ENCODE measurements around the gene SPRR5. TPM values are rescaled to one million over a fixed set of nuclear protein-coding genes. Genes with fewer than 3 reads are reported as not detected.

The SPRR5 gene
- total RNA-seq, 1 donor from 2014 or later, result not detected

DNA sequence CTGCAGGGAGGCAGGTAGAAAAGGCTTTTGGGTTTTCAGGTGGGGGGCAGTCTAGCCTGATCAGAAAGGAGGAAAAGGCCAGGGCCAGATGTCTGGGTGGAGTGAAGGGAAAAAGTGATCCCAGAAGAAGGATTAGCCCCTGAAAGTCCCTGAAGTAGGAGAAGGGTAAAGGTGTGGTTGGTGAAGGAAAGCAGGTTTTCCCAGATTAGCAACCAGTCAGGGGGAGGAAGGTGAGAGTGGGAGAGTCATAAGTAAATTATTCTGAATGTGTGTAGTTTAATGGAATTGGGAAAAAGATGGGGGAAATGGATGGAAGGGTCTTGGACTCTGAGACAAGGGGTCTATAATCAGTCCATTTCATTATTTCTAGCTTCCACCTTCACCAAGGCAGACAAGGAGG lies 36.2 kb downstream of the SPRR5 start:
- no peaks in the 10 kb centered on the region for H3K9me3 ChIP-seq (ENCODE audit: insufficient read depth, low read depth, low read length)
- Mint-ChIP-seq H3K27me3 (ENCODE audit: low read depth, unreplicated experiment) (peaks cover 50% of the 10 kb centered on the region), H3K4me1 (ENCODE audit: low read depth, unreplicated experiment) (no peaks in the 10 kb centered on the region), H3K4me3 (ENCODE audit: unreplicated experiment) (no peak overlapping the region), H3K9me3 (ENCODE audit: unreplicated experiment) (peaks cover 6% of the 10 kb centered on the region), H3K27ac (ENCODE audit: unreplicated experiment) (no peak overlapping the region), H3K36me3 (ENCODE audit: low read depth, unreplicated experiment) (no peaks in the 10 kb centered on the region)
- no peaks in the 10 kb centered on the region for H3K79me2 ChIP-seq (ENCODE audit: insufficient read depth, low read length)
- H3K36me3 ChIP-seq (ENCODE audit: insufficient read depth, low read length), result no peaks in the 10 kb centered on the region
- FAIRE-seq (no peak), DNase-seq (ENCODE audit: low read depth) (no peak)
- H2AFZ ChIP-seq (ENCODE audit: low read depth, low read length), result no peak overlapping the region
- no peak overlapping the region for H3K27ac ChIP-seq (ENCODE audit: low read depth, low read length)
- no peak overlapping the region for H3K4me3 ChIP-seq (ENCODE audit: insufficient read depth, low read depth, low read length)
- no peaks in the 10 kb centered on the region for H4K20me1 ChIP-seq (ENCODE audit: insufficient read depth, low read length)
- H3K27me3 ChIP-seq (ENCODE audit: insufficient read depth, low read length), result no peaks in the 10 kb centered on the region
- H3K4me2 ChIP-seq (ENCODE audit: low read length), result no peak overlapping the region
- TF ChIP-seq EZH2 (IDR thresholded peaks at IDR 0.05; ENCODE audit: insufficient read depth, low read length) (no peak), CTCF (IDR thresholded peaks at IDR 0.05; ENCODE audit: insufficient read depth, low read depth, low read length) (no peak)
- no peaks in the 10 kb centered on the region for H3K4me1 ChIP-seq (ENCODE audit: insufficient read depth, low read length)
- H3K9ac ChIP-seq (ENCODE audit: low read length), result no peak overlapping the region

GRCh38 chr1:152983743-152984142 lies 36.7 kb downstream of the SPRR5 start, which contains the start of gene SPRR1A:
Gene SPRR1A, plus strand, starts transcription at chr1:152984081. Its CDS starts 1,150 bp downstream, at chr1:152985231.
- no peak for FAIRE-seq
- no peak for TF ChIP-seq EZH2 (IDR thresholded peaks at IDR 0.05; ENCODE audit: insufficient read depth, low read length)
- TF ChIP-seq CTCF (IDR thresholded peaks at IDR 0.05; ENCODE audit: insufficient read depth, low read depth, low read length), result no peak
- Histone ChIP-seq H3K9ac (ENCODE audit: low read length) (no peak within 1 kb of the TSS), H3K4me3 (ENCODE audit: insufficient read depth, low read depth, low read length) (no peak within 1 kb of the TSS), H3K4me1 (ENCODE audit: insufficient read depth, low read length) (no peaks in the 10 kb centered on the region), H4K20me1 (ENCODE audit: insufficient read depth, low read length) (no peaks in the 10 kb centered on the region), H3K4me2 (ENCODE audit: low read length) (no peak within 1 kb of the TSS), H2AFZ (ENCODE audit: low read depth, low read length) (no peak within 1 kb of the TSS), H3K27ac (ENCODE audit: low read depth, low read length) (no peak within 1 kb of the TSS), H3K9me3 (ENCODE audit: insufficient read depth, low read depth, low read length) (no peaks in the 10 kb centered on the region), H3K79me2 (ENCODE audit: insufficient read depth, low read length) (no peaks in the 10 kb centered on the region), H3K36me3 (ENCODE audit: insufficient read depth, low read length) (no peaks in the 10 kb centered on the region), H3K27me3 (ENCODE audit: insufficient read depth, low read length) (no peaks in the 10 kb centered on the region)
- H3K4me3 Mint-ChIP-seq (ENCODE audit: unreplicated experiment), result no peak within 1 kb of the TSS
- DNase-seq (ENCODE audit: low read depth), result no peak
- H3K9me3 Mint-ChIP-seq (ENCODE audit: unreplicated experiment), result peaks cover 6% of the 10 kb centered on the region
- H3K27me3 Mint-ChIP-seq (ENCODE audit: low read depth, unreplicated experiment), result peaks cover 50% of the 10 kb centered on the region
- no peak within 1 kb of the TSS for H3K27ac Mint-ChIP-seq (ENCODE audit: unreplicated experiment)
- H3K36me3 Mint-ChIP-seq (ENCODE audit: low read depth, unreplicated experiment), result no peaks in the 10 kb centered on the region
- H3K4me1 Mint-ChIP-seq (ENCODE audit: low read depth, unreplicated experiment), result no peaks in the 10 kb centered on the region

DNA sequence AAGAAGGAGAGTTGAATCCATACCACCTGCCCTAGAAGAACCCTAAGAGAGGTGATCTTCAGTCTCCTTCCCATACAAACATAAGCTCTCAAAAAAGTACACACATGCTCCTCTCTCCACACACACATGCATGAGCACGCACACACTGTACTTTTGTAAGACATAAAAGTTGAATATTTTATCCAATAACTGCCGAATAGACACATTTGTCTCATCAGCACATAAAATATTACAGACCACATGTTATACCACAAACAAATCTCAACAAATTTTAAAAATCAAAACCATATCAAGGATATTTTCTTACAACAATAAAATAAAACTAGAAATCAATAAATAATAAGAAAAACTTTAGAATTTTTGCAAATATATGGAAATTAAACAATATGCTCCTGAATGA lies 39.6 kb downstream of the SPRR5 start:
- H3K4me1 ChIP-seq (ENCODE audit: insufficient read depth, low read length), result no peaks in the 10 kb centered on the region
- DNase-seq (ENCODE audit: low read depth) (no peak), FAIRE-seq (no peak)
- no peaks in the 10 kb centered on the region for H3K27me3 ChIP-seq (ENCODE audit: insufficient read depth, low read length)
- no peaks in the 10 kb centered on the region for H3K36me3 Mint-ChIP-seq (ENCODE audit: low read depth, unreplicated experiment)
- H3K4me3 ChIP-seq (ENCODE audit: insufficient read depth, low read depth, low read length), result no peak overlapping the region
- H3K27me3 Mint-ChIP-seq (ENCODE audit: low read depth, unreplicated experiment), result peaks cover 24% of the 10 kb centered on the region
- H3K4me1 Mint-ChIP-seq (ENCODE audit: low read depth, unreplicated experiment), result no peaks in the 10 kb centered on the region
- H2AFZ ChIP-seq (ENCODE audit: low read depth, low read length), result no peak overlapping the region
- no peak overlapping the region for H3K4me3 Mint-ChIP-seq (ENCODE audit: unreplicated experiment)
- H3K9me3 Mint-ChIP-seq (ENCODE audit: unreplicated experiment), result peaks cover 6% of the 10 kb centered on the region
- H3K4me2 ChIP-seq (ENCODE audit: low read length), result no peak overlapping the region
- H3K27ac Mint-ChIP-seq (ENCODE audit: unreplicated experiment), result no peak overlapping the region
- no peak overlapping the region for H3K9ac ChIP-seq (ENCODE audit: low read length)
- no peak overlapping the region for H3K27ac ChIP-seq (ENCODE audit: low read depth, low read length)
- no peak for TF ChIP-seq EZH2 (IDR thresholded peaks at IDR 0.05; ENCODE audit: insufficient read depth, low read length)
- H3K79me2 ChIP-seq (ENCODE audit: insufficient read depth, low read length), result no peaks in the 10 kb centered on the region
- no peaks in the 10 kb centered on the region for H3K9me3 ChIP-seq (ENCODE audit: insufficient read depth, low read depth, low read length)
- no peaks in the 10 kb centered on the region for H3K36me3 ChIP-seq (ENCODE audit: insufficient read depth, low read length)
- H4K20me1 ChIP-seq (ENCODE audit: insufficient read depth, low read length), result no peaks in the 10 kb centered on the region
